HCT116 (cell line): ENCODE measurements around the gene CHRNE. TPM values are rescaled to one million over a fixed set of nuclear protein-coding genes. Genes with fewer than 3 reads are reported as not detected.

Experiments used
- ATAC-seq: fragments of 200-7000 bp; cut with Tn5 transposase; 2 replicates; pipeline ENCODE4 v1.9.1; 2020; ENCODE audit warnings: mild to moderate bottlenecking, moderate library complexity
- BruUV-seq: library from RNA; stranded (reverse); fragments of 400-500 nt; replicated peaks from 2 replicates; lab custom pipeline; 2021; lab: Mats Ljungman, UMichigan
- CTCF ChIA-PET: fragments of 300-600 bp; sonication (Branson Sonifier 250); formaldehyde crosslinking; loops from one replicate; lab custom pipeline; 2021; ENCODE audit warnings: antibody characterized with exemption; lab: Charles Lee
- POLR2A ChIA-PET: fragments of 300-600, 350-600 bp; sonication (Branson Sonifier 250); formaldehyde crosslinking; loops from one replicate; lab custom pipeline; 2021; ENCODE audit warnings: antibody characterized with exemption; lab: Charles Lee
- RAD21 ChIA-PET, 2 experiments: fragments of 300-600 bp; sonication (Branson Sonifier 250); formaldehyde crosslinking; loops; one replicate each; lab custom pipeline; 2023; ENCODE audit warnings: low total read pairs in 2 of 2; ENCODE audit not compliant: uncharacterized antibody in 2 of 2, unreplicated experiment in 2 of 2, low non-redundant PET in 1 of 2; lab: Charles Lee
- DNase-seq: peaks from one replicate; pipeline ENCODE4 v3.0.0-alpha.2; 2010; ENCODE audit warnings: low read depth, low spot score
- H2AFZ ChIP-seq: fragments of 200-600 bp; shearing (Covaris generic), sonication (generic); 2 replicates; pipeline ENCODE4 v1.6.1; 2017; ENCODE audit warnings: low read depth, mixed run types, mixed read lengths, antibody characterized with exemption, low read length; ENCODE audit not compliant: poor library complexity, severe bottlenecking
- H3K27ac ChIP-seq: 2 replicates; pipeline ENCODE4 v1.5.1; 2012; ENCODE audit warnings: low read depth, low read length
- H3K27me3 ChIP-seq: fragments of 200-600 bp; sonication (generic); 2 replicates; pipeline ENCODE4 v1.6.1; 2016; ENCODE audit warnings: mixed run types, low read length, mixed read lengths; ENCODE audit not compliant: insufficient read depth
- H3K36me3 ChIP-seq, 2 experiments: fragments of 200-500 bp in 1 of 2; fragments of 200-600 bp in 1 of 2; sonication (Bioruptor generic) in 1 of 2; sonication (generic) in 1 of 2; 2 replicates each; pipeline versions ENCODE4 v1.5.1 to v1.6.1; 2014 to 2016; ENCODE audit warnings: low read length in 2 of 2, inconsistent platforms in 1 of 2, mixed read lengths in 1 of 2, mixed run types in 1 of 2; ENCODE audit not compliant: insufficient read depth in 2 of 2, control insufficient read depth in 1 of 2
- H3K4me1 ChIP-seq, 2 experiments: fragments of 200-600 bp in 1 of 2; sonication (generic) in 1 of 2; 2 replicates each; pipeline versions ENCODE4 v1.5.1 to v1.6.1; 2012 to 2017; ENCODE audit warnings: low read length in 2 of 2, inconsistent platforms in 1 of 2, mild to moderate bottlenecking in 1 of 2, mixed read lengths in 1 of 2, mixed run types in 1 of 2, moderate library complexity in 1 of 2; ENCODE audit not compliant: insufficient read depth in 2 of 2, control insufficient read depth in 1 of 2
- H3K4me2 ChIP-seq: fragments of 200-600 bp; sonication (generic); 2 replicates; pipeline ENCODE4 v1.6.1; 2017; ENCODE audit warnings: mixed run types, low read length, mixed read lengths
- H3K4me3 ChIP-seq, 2 experiments: fragments of 200-600 bp in 1 of 2; sonication (generic) in 1 of 2; replicated peaks in 1 of 2; 2 replicates each; pipeline ENCODE4 v1.5.1; 2011 to 2016; ENCODE audit warnings: low read length in 2 of 2, control low read depth in 1 of 2, low read depth in 1 of 2, mild to moderate bottlenecking in 1 of 2, mixed read lengths in 1 of 2, mixed run types in 1 of 2
- H3K79me2 ChIP-seq: fragments of 200-600 bp; sonication (generic); 2 replicates; pipeline ENCODE4 v1.6.1; 2017; ENCODE audit warnings: mild to moderate bottlenecking, mixed run types, low read length, moderate library complexity, mixed read lengths; ENCODE audit not compliant: insufficient read depth
- H3K9ac ChIP-seq: fragments of 200-600 bp; sonication (generic); 2 replicates; pipeline ENCODE4 v1.6.1; 2016; ENCODE audit warnings: low read length, mixed read lengths
- H3K9me2 ChIP-seq: fragments of 200-600 bp; sonication (generic), shearing (Covaris generic); 2 replicates; pipeline ENCODE4 v1.6.1; 2017; ENCODE audit warnings: mixed run types, mild to moderate bottlenecking, moderate library complexity; ENCODE audit not compliant: insufficient read depth
- H3K9me3 ChIP-seq, 2 experiments: fragments of 200-500 bp in 1 of 2; fragments of 200-600 bp in 1 of 2; sonication (Bioruptor generic) in 1 of 2; sonication (generic) in 1 of 2; 2 replicates each; pipeline ENCODE4 v1.6.1; 2014 to 2017; ENCODE audit warnings: low read length in 2 of 2, mixed read lengths in 2 of 2, inconsistent platforms in 1 of 2, low read depth in 1 of 2, mild to moderate bottlenecking in 1 of 2, mixed run types in 1 of 2, moderate library complexity in 1 of 2; ENCODE audit not compliant: control insufficient read depth in 1 of 2, insufficient read depth in 1 of 2
- H4K20me1 ChIP-seq: fragments of 200-600 bp; sonication (generic), shearing (Covaris generic); 2 replicates; pipeline ENCODE4 v1.6.1; 2017; ENCODE audit warnings: mixed run types, mild to moderate bottlenecking, moderate library complexity; ENCODE audit not compliant: insufficient read depth
- CTCF ChIP-seq, 3 experiments: fragments of 200-600 bp in 1 of 3; sonication (generic) in 1 of 3; IDR thresholded peaks in 2 of 3; conservative IDR thresholded peaks in 1 of 3; 2 replicates each; pipeline ENCODE4 v1.5.1; 2012 to 2017; ENCODE audit warnings: low read depth in 2 of 3, low read length in 2 of 3, antibody characterized with exemption in 1 of 3, borderline replicate concordance in 1 of 3, control low read depth in 1 of 3, mild to moderate bottlenecking in 1 of 3, mixed read lengths in 1 of 3, mixed run types in 1 of 3, moderate library complexity in 1 of 3; ENCODE audit not compliant: insufficient read depth in 1 of 3
- ELF1 ChIP-seq: IDR thresholded peaks from 2 replicates; pipeline ENCODE4 v1.6.1; 2012; ENCODE audit warnings: low read depth, borderline replicate concordance
- MAX ChIP-seq: IDR thresholded peaks from 2 replicates; pipeline ENCODE4 v1.6.1; 2012
- POLR2AphosphoS5 ChIP-seq: IDR thresholded peaks from 2 replicates; pipeline ENCODE4 v1.6.1; 2011; ENCODE audit warnings: mild to moderate bottlenecking, low read depth, low read length, moderate library complexity
- RAD21 ChIP-seq: IDR thresholded peaks from 2 replicates; pipeline ENCODE4 v1.6.1; 2012; ENCODE audit warnings: low read depth, mild to moderate bottlenecking
- SIN3A ChIP-seq: IDR thresholded peaks from 2 replicates; pipeline ENCODE4 v1.6.1; 2012; ENCODE audit warnings: low read depth
- YY1 ChIP-seq: IDR thresholded peaks from 2 replicates; pipeline ENCODE4 v1.6.1; 2011; ENCODE audit warnings: low read length, low read depth, moderate library complexity, mild to moderate bottlenecking; ENCODE audit not compliant: insufficient replicate concordance; ENCODE audit errors: extremely low read depth
- ZNF274 ChIP-seq: fragments of 200-500 bp; sonication (Bioruptor generic); IDR thresholded peaks from 2 replicates; pipeline ENCODE4 v1.6.1; 2014; ENCODE audit warnings: mild to moderate bottlenecking, low read depth, low read length, inconsistent platforms
- intact Hi-C: fragments of 100-400 bp; cut with micrococcal nuclease; formaldehyde crosslinking; loops from 2 replicates; pipeline ENCODE4 v1.10.0; 2022
- total RNA-seq: library from RNA; stranded (reverse); gene quantifications from one replicate; pipeline ENCODE4 v1.2.1, GENCODE V29; 2021; ENCODE audit not compliant: unreplicated experiment

CHRNE gene
- total RNA-seq, 1 experiment from 2014 or later = 0.30 TPM

GRCh38 chr17:4902540-4902939, 358 bp downstream of the CHRNE start:
- Histone ChIP-seq H4K20me1 (no peaks in the 10 kb centered on the region), H3K4me2 (peak overlapping the region; percentile 45; the same call in 1 of the 2 replicates), H3K4me1 (peaks cover 10 to 14% of the 10 kb centered on the region in 2 experiments), H3K27ac (no peak overlapping the region; the same call in 1 of the 2 replicates), H2AFZ (no peak overlapping the region), H3K4me3 (no peak overlapping the region), H3K9ac (no peak overlapping the region), H3K9me3 (no peaks in the 10 kb centered on the region), H3K27me3 (no peaks in the 10 kb centered on the region), H3K79me2 (no peaks in the 10 kb centered on the region), H3K36me3 (no peaks in the 10 kb centered on the region; a peak in 1 of 4 replicates), H3K9me2 (no peaks in the 10 kb centered on the region)
- DNase-seq (no peak), ATAC-seq (no peak)
- CTCF ChIA-PET = interaction anchor here (0.9 to 2.1 kb wide), 5 partner anchors 38 to 276 kb away, joined by 3 to 7 read pairs (median 3); partner anchors contain the start of genes RNF167, SLC25A11 and SPAG7
- BruUV-seq = no TSS peak
- intact Hi-C loops = no loop called here
- POLR2A ChIA-PET = no interaction called here
- RAD21 ChIA-PET = interaction anchor here in 1 of 2 experiments (0.6 kb wide), 1 partner anchor 8 kb away, joined by 3 read pairs; no protein-coding TSS in a partner anchor
- TF ChIP-seq POLR2AphosphoS5 (0 out of 2 replicates have a peak, but pooled peaks have one; percentile 6), YY1 (no peak), MAX (no peak), CTCF (IDR thresholded peaks at IDR 0.05 in 2 of 3, conservative IDR thresholded peaks at IDR 0.05 in 1 of 3; ENCODE audit: borderline replicate concordance in 1 of 3, insufficient read depth in 1 of 3, low read depth in 2 of 3, low read length in 2 of 3) (no peak)

GRCh38 chr17:4901648-4902344, 1.1 kb downstream of the CHRNE start:
- H3K9me3 ChIP-seq = no peaks in the 10 kb centered on the region
- intact Hi-C loops = no loop called here
- no peaks in the 10 kb centered on the region for H3K79me2 ChIP-seq
- TF ChIP-seq ELF1 (no peak), RAD21 (no peak), SIN3A (no peak), ZNF274 (no peak)
- POLR2A ChIA-PET = no interaction called here
- BruUV-seq = no TSS peak
- H4K20me1 ChIP-seq = no peaks in the 10 kb centered on the region
- no peak overlapping the region for H2AFZ ChIP-seq
- DNase-seq = no peak
- H3K9ac ChIP-seq = no peak overlapping the region
- no peaks in the 10 kb centered on the region for H3K27me3 ChIP-seq
- ATAC-seq = no peak
- RAD21 ChIA-PET = no interaction called here
- no peaks in the 10 kb centered on the region for H3K9me2 ChIP-seq
- no peak overlapping the region for H3K27ac ChIP-seq
- H3K4me2 ChIP-seq = no peak overlapping the region
- CTCF ChIA-PET = interaction anchor here (1.5 kb wide), 1 partner anchor 275 kb away, joined by 3 read pairs; no protein-coding TSS in a partner anchor
- H3K36me3 ChIP-seq = peaks cover 0 to 3% of the 10 kb centered on the region in 2 experiments; a peak in 1 of 4 replicates
- no peak overlapping the region for H3K4me3 ChIP-seq
- H3K4me1 ChIP-seq = peaks cover 10 to 14% of the 10 kb centered on the region in 2 experiments
